ENCODE measurements around the gene RAB35. TPM values are rescaled to one million over a fixed set of nuclear protein-coding genes. Genes with fewer than 3 reads are reported as not detected.

Gene RAB35
- polyA plus RNA-seq, 1 donor from 2014 or later = 60.2 TPM

- Histone ChIP-seq H3K27me3 (ENCODE audit: insufficient read depth, low read depth, low read length) (no peaks in the 10 kb centered on the region), H3K9me2 (ENCODE audit: insufficient read depth, low read length) (no peaks in the 10 kb centered on the region), H3K9me3 (ENCODE audit: low read length) (no peaks in the 10 kb centered on the region), H3K79me2 (replicated peaks; ENCODE audit: insufficient read depth, low read length) (no peaks in the 10 kb centered on the region), H3K27ac (ENCODE audit: low read length) (no peak overlapping the region), H3K36me3 (ENCODE audit: insufficient read depth, low read length) (peaks cover 4% of the 10 kb centered on the region), H2AFZ (ENCODE audit: low read depth, low read length) (no peak overlapping the region), H3K4me2 (ENCODE audit: low read length) (no peak overlapping the region), H3F3A (ENCODE audit: insufficient read depth, low read length, poor library complexity, severe bottlenecking) (no peaks in the 10 kb centered on the region), H3K9ac (ENCODE audit: low read length) (no peak overlapping the region), H4K20me1 (ENCODE audit: insufficient read depth) (no peaks in the 10 kb centered on the region), H3K4me3 (ENCODE audit: low read length) (no peak overlapping the region)
- TF ChIP-seq SMC3 (conservative IDR thresholded peaks at IDR 0.05; ENCODE audit: poor library complexity) = no peak
- TF ChIP-seq CTCF (IDR thresholded peaks at IDR 0.05; ENCODE audit: poor library complexity, severe bottlenecking) = no peak
- no peak for TF ChIP-seq TAF1 (IDR thresholded peaks at IDR 0.05; ENCODE audit: low read depth)
- TF ChIP-seq EZH2 (IDR thresholded peaks at IDR 0.05; ENCODE audit: borderline replicate concordance, insufficient read depth, low read length, poor library complexity, severe bottlenecking) = no peak
- TF ChIP-seq RAD21 (conservative IDR thresholded peaks at IDR 0.05) = no peak
These were observed 46.2 kb upstream of the RAB35 start for GRCh38 chr12:120162763-120163162.

GRCh38 chr12:120161852-120162251 lies 45.3 kb upstream of the RAB35 start:
- peaks cover 4% of the 10 kb centered on the region for H3K36me3 ChIP-seq (ENCODE audit: insufficient read depth, low read length)
- H4K20me1 ChIP-seq (ENCODE audit: insufficient read depth) = no peaks in the 10 kb centered on the region
- H3K9me2 ChIP-seq (ENCODE audit: insufficient read depth, low read length) = no peaks in the 10 kb centered on the region

More at GRCh38 chr12:120161852-120162251, 45.3 kb upstream of the RAB35 start:
- no peaks in the 10 kb centered on the region for H3F3A ChIP-seq (ENCODE audit: insufficient read depth, low read length, poor library complexity, severe bottlenecking)
- no peak overlapping the region for H3K4me3 ChIP-seq (ENCODE audit: low read length)
- H3K27ac ChIP-seq (ENCODE audit: low read length) = no peak overlapping the region
- H3K79me2 ChIP-seq (replicated peaks; ENCODE audit: insufficient read depth, low read length) = no peaks in the 10 kb centered on the region
- no peaks in the 10 kb centered on the region for H3K27me3 ChIP-seq (ENCODE audit: insufficient read depth, low read depth, low read length)
- H3K9ac ChIP-seq (ENCODE audit: low read length) = no peak overlapping the region
- no peak overlapping the region for H3K4me2 ChIP-seq (ENCODE audit: low read length)
- H3K9me3 ChIP-seq (ENCODE audit: low read length) = no peaks in the 10 kb centered on the region
- TF ChIP-seq POLR2AphosphoS5 (IDR thresholded peaks at IDR 0.05) = no peak
- no peak for TF ChIP-seq TAF1 (IDR thresholded peaks at IDR 0.05; ENCODE audit: low read depth)
- no peak for TF ChIP-seq MXI1 (conservative IDR thresholded peaks at IDR 0.05; ENCODE audit: poor library complexity, severe bottlenecking)
- no peak for TF ChIP-seq EP300 (conservative IDR thresholded peaks at IDR 0.05; ENCODE audit: poor library complexity, severe bottlenecking)
- no peak for TF ChIP-seq SMC3 (conservative IDR thresholded peaks at IDR 0.05; ENCODE audit: poor library complexity)
- no peak for TF ChIP-seq EZH2 (IDR thresholded peaks at IDR 0.05; ENCODE audit: borderline replicate concordance, insufficient read depth, low read length, poor library complexity, severe bottlenecking)
- no peak for TF ChIP-seq CTCF (IDR thresholded peaks at IDR 0.05; ENCODE audit: poor library complexity, severe bottlenecking)
- no peak for TF ChIP-seq RAD21 (conservative IDR thresholded peaks at IDR 0.05)
- TF ChIP-seq REST (IDR thresholded peaks at IDR 0.05; ENCODE audit: borderline replicate concordance) = no peak
- no peak overlapping the region for H2AFZ ChIP-seq (ENCODE audit: low read depth, low read length)

All from neural cell (in vitro differentiated cells).